NCI-H2196 treated with DMSO at 0.1 percent for 48 hours (cell line): ENCODE results near the gene CCDC152.
"Not testable (repeated sequence)": the region's sequence is repeated elsewhere in the genome, so short reads cannot be mapped to it uniquely, and the experiment has no call there.

ENCODE experiments used
- DNase-seq: peaks from one replicate; lab custom pipeline; 2025; ENCODE audit not compliant: unreplicated experiment; lab: John Stamatoyannopoulos, UW

Gene CCDC152

GRCh38 chr5:42844408-42844807 lies 87.8 kb downstream of the CCDC152 start:
- not testable (repeated sequence) for DNase-seq

- DNase-seq = no peak
Measured at GRCh38 chr5:42848545-42848944, 91.9 kb downstream of the CCDC152 start.

GRCh38 chr5:42851481-42851880 lies 94.9 kb downstream of the CCDC152 start:
- DNase-seq = no peak
